ENCODE measurements around the gene AADACL4.
"Not testable (repeated sequence)": the region's sequence is repeated elsewhere in the genome, so short reads cannot be mapped to it uniquely, and the experiment has no call there.

AADACL4 gene

GRCh38 chr1:12711536-12711935 is 67.7 kb downstream of the AADACL4 start:
- Histone ChIP-seq H3K27ac (ENCODE audit: low read depth, low read length) (no peak overlapping the region), H3K4me1 (ENCODE audit: control insufficient read depth, low read length) (no peaks in the 10 kb centered on the region), H3K36me3 (ENCODE audit: control insufficient read depth, low read length) (no peaks in the 10 kb centered on the region), H3K79me2 (ENCODE audit: control insufficient read depth, low read length) (no peaks in the 10 kb centered on the region), H3F3A (ENCODE audit: control insufficient read depth, insufficient read depth) (no peaks in the 10 kb centered on the region), H3K9me2 (replicated peaks; ENCODE audit: control insufficient read depth, low read length) (no peaks in the 10 kb centered on the region), H3K9me3 (ENCODE audit: control insufficient read depth, insufficient read depth, low read length) (no peaks in the 10 kb centered on the region), H3K27me3 (ENCODE audit: control insufficient read depth, low read length) (no peaks in the 10 kb centered on the region), H3K4me2 (ENCODE audit: low read length) (no peak overlapping the region), H4K20me1 (ENCODE audit: control insufficient read depth, insufficient read depth, low read depth, low read length) (no peaks in the 10 kb centered on the region), H3K4me3 (ENCODE audit: low read length) (no peak overlapping the region)
- TF ChIP-seq EZH2phosphoT487 (IDR thresholded peaks at IDR 0.05; ENCODE audit: borderline replicate concordance, low read length) (no peak), CTCF (IDR thresholded peaks at IDR 0.05; ENCODE audit: low read depth, low read length, poor library complexity, severe bottlenecking) (no peak)

GRCh38 chr1:12712076-12712475 is 68.2 kb downstream of the AADACL4 start:
- no peaks in the 10 kb centered on the region for H4K20me1 ChIP-seq (ENCODE audit: control insufficient read depth, insufficient read depth, low read depth, low read length)
- no peak for TF ChIP-seq EZH2phosphoT487 (IDR thresholded peaks at IDR 0.05; ENCODE audit: borderline replicate concordance, low read length)
- TF ChIP-seq CTCF (IDR thresholded peaks at IDR 0.05; ENCODE audit: low read depth, low read length, poor library complexity, severe bottlenecking): no peak

GRCh38 chr1:12712929-12713328 is 69.0 kb downstream of the AADACL4 start:
- no peak overlapping the region for H3K27ac ChIP-seq (ENCODE audit: low read depth, low read length)
- H3K79me2 ChIP-seq (ENCODE audit: control insufficient read depth, low read length): no peaks in the 10 kb centered on the region
- no peak overlapping the region for H3K4me2 ChIP-seq (ENCODE audit: low read length)
- H3K9me3 ChIP-seq (ENCODE audit: control insufficient read depth, insufficient read depth, low read length): no peaks in the 10 kb centered on the region
- no peak overlapping the region for H3K4me3 ChIP-seq (ENCODE audit: low read length)
- H3K4me1 ChIP-seq (ENCODE audit: control insufficient read depth, low read length): no peaks in the 10 kb centered on the region
- no peaks in the 10 kb centered on the region for H3K27me3 ChIP-seq (ENCODE audit: control insufficient read depth, low read length)
- H4K20me1 ChIP-seq (ENCODE audit: control insufficient read depth, insufficient read depth, low read depth, low read length): no peaks in the 10 kb centered on the region
- no peaks in the 10 kb centered on the region for H3K36me3 ChIP-seq (ENCODE audit: control insufficient read depth, low read length)
- no peaks in the 10 kb centered on the region for H3F3A ChIP-seq (ENCODE audit: control insufficient read depth, insufficient read depth)
- no peak for TF ChIP-seq CTCF (IDR thresholded peaks at IDR 0.05; ENCODE audit: low read depth, low read length, poor library complexity, severe bottlenecking)
- no peak for TF ChIP-seq EZH2phosphoT487 (IDR thresholded peaks at IDR 0.05; ENCODE audit: borderline replicate concordance, low read length)
- H3K9me2 ChIP-seq (replicated peaks; ENCODE audit: control insufficient read depth, low read length): no peaks in the 10 kb centered on the region

More at GRCh38 chr1:12712076-12712475, 68.2 kb downstream of the AADACL4 start:
- no peaks in the 10 kb centered on the region for H3K4me1 ChIP-seq (ENCODE audit: control insufficient read depth, low read length)
- no peak overlapping the region for H3K27ac ChIP-seq (ENCODE audit: low read depth, low read length)
- no peak overlapping the region for H3K4me2 ChIP-seq (ENCODE audit: low read length)
- H3K9me2 ChIP-seq (replicated peaks; ENCODE audit: control insufficient read depth, low read length): no peaks in the 10 kb centered on the region
- H3K79me2 ChIP-seq (ENCODE audit: control insufficient read depth, low read length): no peaks in the 10 kb centered on the region
- H3K36me3 ChIP-seq (ENCODE audit: control insufficient read depth, low read length): no peaks in the 10 kb centered on the region
- H3K27me3 ChIP-seq (ENCODE audit: control insufficient read depth, low read length): no peaks in the 10 kb centered on the region
- H3F3A ChIP-seq (ENCODE audit: control insufficient read depth, insufficient read depth): no peaks in the 10 kb centered on the region
- no peak overlapping the region for H3K4me3 ChIP-seq (ENCODE audit: low read length)
- no peaks in the 10 kb centered on the region for H3K9me3 ChIP-seq (ENCODE audit: control insufficient read depth, insufficient read depth, low read length)

- not testable (repeated sequence) for H3K79me2 ChIP-seq (ENCODE audit: control insufficient read depth, low read length); H3K36me3 ChIP-seq (ENCODE audit: control insufficient read depth, low read length); H3F3A ChIP-seq (ENCODE audit: control insufficient read depth, insufficient read depth); H3K9me2 ChIP-seq (replicated peaks; ENCODE audit: control insufficient read depth, low read length); H3K9me3 ChIP-seq (ENCODE audit: control insufficient read depth, insufficient read depth, low read length); H3K4me2 ChIP-seq (ENCODE audit: low read length); H3K27me3 ChIP-seq (ENCODE audit: control insufficient read depth, low read length); H3K4me1 ChIP-seq (ENCODE audit: control insufficient read depth, low read length); H3K4me3 ChIP-seq (ENCODE audit: low read length); H3K27ac ChIP-seq (ENCODE audit: low read depth, low read length); H4K20me1 ChIP-seq (ENCODE audit: control insufficient read depth, insufficient read depth, low read depth, low read length)
Measured at GRCh38 chr1:12713651-12714050, 69.8 kb downstream of the AADACL4 start.
